ENCODE data around the gene THRAP3. TPM values are rescaled to one million over a fixed set of nuclear protein-coding genes. Genes with fewer than 3 reads are reported as not detected.

Gene THRAP3
- total RNA-seq, 1 experiment from 2014 or later: 133 TPM

DNA sequence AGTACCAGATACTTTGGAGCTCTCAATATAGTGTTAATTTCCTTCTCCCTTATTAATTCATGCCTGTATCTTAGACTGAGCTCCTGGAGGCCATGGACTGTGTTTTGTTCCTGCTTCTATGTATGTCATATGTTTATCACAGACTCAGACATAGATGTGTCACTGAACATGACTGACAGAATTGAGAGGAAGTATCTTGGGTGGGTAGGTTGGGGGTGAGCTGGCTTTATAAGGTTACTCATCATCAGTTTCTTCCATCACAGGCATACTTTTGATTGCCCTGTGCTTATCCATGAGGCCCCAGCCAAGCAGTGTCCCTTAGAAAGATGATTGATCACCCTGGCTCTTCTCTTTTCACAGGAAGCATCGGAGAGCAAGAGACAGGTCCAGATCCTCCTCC, 76.3 kb downstream of the THRAP3 start:
- Histone ChIP-seq H3K27me3 (replicated peaks; ENCODE audit: insufficient read depth, low read depth, low read length, poor library complexity) (no peaks in the 10 kb centered on the region), H3K4me1 (ENCODE audit: insufficient read depth, low read length, poor library complexity, severe bottlenecking) (peaks cover 9% of the 10 kb centered on the region), H3K4me3 (ENCODE audit: low read depth, low read length, poor library complexity, severe bottlenecking) (no peak overlapping the region), H3K27ac (ENCODE audit: low read depth, low read length, poor library complexity, severe bottlenecking) (no peak overlapping the region), H3K9me3 (ENCODE audit: low read depth, low read length, poor library complexity, severe bottlenecking) (no peaks in the 10 kb centered on the region), H3K36me3 (ENCODE audit: insufficient read depth, low read length, poor library complexity, severe bottlenecking) (peaks cover 73% of the 10 kb centered on the region)
- CTCF ChIA-PET: interaction anchor here (0.5 to 1.8 kb wide), 9 partner anchors 8 to 151 kb away, joined by 3 to 7 read pairs (median 4); partner anchors contain the start of genes THRAP3 and TRAPPC3
- POLR2A ChIA-PET (ENCODE audit: low non-redundant PET): interaction anchor here (0.6 kb wide), 1 partner anchor 88 kb away, joined by 3 read pairs; no protein-coding TSS in a partner anchor
- no peak for DNase-seq (ENCODE audit: low spot score)
- no TSS peak for BruUV-seq (replicated peaks)
- intact Hi-C loops (cut with micrococcal nuclease; ENCODE audit: unreplicated experiment): loop anchor here (10.0 kb wide), 1 partner anchor 124 kb away; no protein-coding TSS in a partner anchor
- TF ChIP-seq, protein P1, sequence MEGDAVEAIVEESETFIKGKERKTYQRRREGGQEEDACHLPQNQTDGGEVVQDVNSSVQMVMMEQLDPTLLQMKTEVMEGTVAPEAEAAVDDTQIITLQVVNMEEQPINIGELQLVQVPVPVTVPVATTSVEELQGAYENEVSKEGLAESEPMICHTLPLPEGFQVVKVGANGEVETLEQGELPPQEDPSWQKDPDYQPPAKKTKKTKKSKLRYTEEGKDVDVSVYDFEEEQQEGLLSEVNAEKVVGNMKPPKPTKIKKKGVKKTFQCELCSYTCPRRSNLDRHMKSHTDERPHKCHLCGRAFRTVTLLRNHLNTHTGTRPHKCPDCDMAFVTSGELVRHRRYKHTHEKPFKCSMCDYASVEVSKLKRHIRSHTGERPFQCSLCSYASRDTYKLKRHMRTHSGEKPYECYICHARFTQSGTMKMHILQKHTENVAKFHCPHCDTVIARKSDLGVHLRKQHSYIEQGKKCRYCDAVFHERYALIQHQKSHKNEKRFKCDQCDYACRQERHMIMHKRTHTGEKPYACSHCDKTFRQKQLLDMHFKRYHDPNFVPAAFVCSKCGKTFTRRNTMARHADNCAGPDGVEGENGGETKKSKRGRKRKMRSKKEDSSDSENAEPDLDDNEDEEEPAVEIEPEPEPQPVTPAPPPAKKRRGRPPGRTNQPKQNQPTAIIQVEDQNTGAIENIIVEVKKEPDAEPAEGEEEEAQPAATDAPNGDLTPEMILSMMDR (conservative IDR thresholded peaks at IDR 0.05; ENCODE audit: low read depth, low read length): no peak
- TF ChIP-seq EZH2 (IDR thresholded peaks at IDR 0.05; ENCODE audit: borderline replicate concordance, low read depth, low read length, poor library complexity, severe bottlenecking): no peak

DNA sequence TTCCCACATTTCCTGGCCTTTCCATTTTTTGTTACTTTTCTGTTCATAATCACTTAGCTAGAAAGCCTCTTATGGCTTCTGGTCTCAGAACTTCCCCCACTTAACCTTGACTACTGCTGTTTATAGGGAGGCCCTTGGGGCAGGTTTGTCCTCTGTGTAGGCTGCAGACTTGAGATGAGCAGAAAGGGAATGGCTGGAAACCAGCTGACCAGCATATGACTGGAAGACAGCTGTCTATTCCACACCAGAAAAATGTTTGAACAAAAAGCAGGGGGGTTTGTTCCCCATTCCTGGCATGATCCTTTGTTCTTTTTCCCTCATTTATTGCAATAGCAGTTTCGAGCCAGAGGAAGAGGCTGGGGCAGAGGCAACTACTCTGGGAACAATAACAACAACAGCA, 77.0 kb downstream of the THRAP3 start:
- ChIA-PET POLR2A (ENCODE audit: low non-redundant PET) (no interaction called here), CTCF (no interaction called here)
- BruUV-seq (replicated peaks): no TSS peak
- Histone ChIP-seq H3K36me3 (ENCODE audit: insufficient read depth, low read length, poor library complexity, severe bottlenecking) (peaks cover 69% of the 10 kb centered on the region), H3K4me3 (ENCODE audit: low read depth, low read length, poor library complexity, severe bottlenecking) (no peak overlapping the region), H3K27ac (ENCODE audit: low read depth, low read length, poor library complexity, severe bottlenecking) (peak overlapping the region; percentile 34), H3K4me1 (ENCODE audit: insufficient read depth, low read length, poor library complexity, severe bottlenecking) (peaks cover 9% of the 10 kb centered on the region), H3K27me3 (replicated peaks; ENCODE audit: insufficient read depth, low read depth, low read length, poor library complexity) (no peaks in the 10 kb centered on the region), H3K9me3 (ENCODE audit: low read depth, low read length, poor library complexity, severe bottlenecking) (no peaks in the 10 kb centered on the region)
- intact Hi-C loops (cut with micrococcal nuclease; ENCODE audit: unreplicated experiment): loop anchor here (10.0 kb wide), 1 partner anchor 124 kb away; no protein-coding TSS in a partner anchor
- TF ChIP-seq, protein P1 (conservative IDR thresholded peaks at IDR 0.05; ENCODE audit: low read depth, low read length): no peak
- no peak for TF ChIP-seq EZH2 (IDR thresholded peaks at IDR 0.05; ENCODE audit: borderline replicate concordance, low read depth, low read length, poor library complexity, severe bottlenecking)
- DNase-seq (ENCODE audit: low spot score): no peak

DNA sequence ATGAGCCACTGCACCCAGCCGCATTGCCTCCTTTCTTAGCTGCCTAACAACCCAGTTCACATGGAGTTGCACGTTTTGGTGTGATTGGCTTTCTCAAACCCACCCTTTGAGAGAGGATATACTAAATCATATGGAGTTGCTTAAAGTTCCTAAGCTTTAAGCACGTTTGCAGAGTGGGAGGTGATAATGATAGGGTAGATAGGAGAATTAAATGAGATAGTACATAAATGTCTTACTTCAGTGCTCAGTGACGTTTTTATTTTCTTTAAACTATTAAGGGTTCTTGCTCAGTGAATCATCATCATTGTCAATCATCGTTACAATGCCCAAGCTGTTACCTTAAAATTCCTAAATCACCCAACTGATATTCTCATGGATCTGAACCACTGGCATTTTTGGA, 79.0 kb downstream of the THRAP3 start:
- Histone ChIP-seq H3K4me1 (ENCODE audit: insufficient read depth, low read length, poor library complexity, severe bottlenecking) (peaks cover 9% of the 10 kb centered on the region), H3K4me3 (ENCODE audit: low read depth, low read length, poor library complexity, severe bottlenecking) (no peak overlapping the region), H3K27me3 (replicated peaks; ENCODE audit: insufficient read depth, low read depth, low read length, poor library complexity) (no peaks in the 10 kb centered on the region), H3K27ac (ENCODE audit: low read depth, low read length, poor library complexity, severe bottlenecking) (no peak overlapping the region), H3K36me3 (ENCODE audit: insufficient read depth, low read length, poor library complexity, severe bottlenecking) (peaks cover 53% of the 10 kb centered on the region), H3K9me3 (ENCODE audit: low read depth, low read length, poor library complexity, severe bottlenecking) (no peaks in the 10 kb centered on the region)
- BruUV-seq (replicated peaks): no TSS peak
- intact Hi-C loops (cut with micrococcal nuclease; ENCODE audit: unreplicated experiment): loop anchor here (10.0 kb wide), 1 partner anchor 122 kb away; no protein-coding TSS in a partner anchor
- ChIA-PET CTCF (no interaction called here), POLR2A (ENCODE audit: low non-redundant PET) (interaction anchor here (0.5 kb wide), 1 partner anchor 255 kb away, joined by 3 read pairs; no protein-coding TSS in a partner anchor)
- TF ChIP-seq, protein P1 (conservative IDR thresholded peaks at IDR 0.05; ENCODE audit: low read depth, low read length): no peak
- TF ChIP-seq EZH2 (IDR thresholded peaks at IDR 0.05; ENCODE audit: borderline replicate concordance, low read depth, low read length, poor library complexity, severe bottlenecking): no peak
- DNase-seq (ENCODE audit: low spot score): no peak
